Measurements from ENCODE around the gene PLPP2.

DNA sequence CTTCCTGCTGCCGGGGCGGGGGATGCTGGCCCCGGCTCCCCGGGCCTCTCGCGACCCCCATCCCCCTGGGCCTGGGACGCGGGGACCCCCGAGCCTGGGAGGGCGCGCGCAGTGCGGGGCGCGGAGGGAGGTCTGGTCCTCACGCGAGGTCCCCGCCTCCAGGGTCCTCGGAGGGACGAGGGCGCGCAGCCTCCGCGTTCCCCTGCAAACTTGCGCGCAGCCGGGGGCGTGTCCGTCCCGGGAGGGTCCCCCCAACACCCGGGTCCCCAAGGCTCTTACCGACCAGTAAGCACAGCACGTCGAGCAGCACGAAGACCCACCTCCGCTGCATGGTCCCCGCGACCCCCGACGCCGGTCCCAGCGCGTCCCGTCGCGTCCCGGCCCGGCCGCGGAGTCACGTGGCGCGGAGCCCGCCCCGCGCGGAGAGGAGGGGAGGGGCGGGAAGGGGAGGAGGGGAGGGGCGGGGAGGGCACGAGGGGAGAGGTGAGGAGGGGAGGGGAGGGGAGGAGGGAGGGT is at the start of gene PLPP2:
- TF ChIP-seq POLR2AphosphoS5 (IDR thresholded peaks at IDR 0.05; ENCODE audit: borderline replicate concordance, low read depth, low read length), result no peak
- no peak for TF ChIP-seq EZH2 (IDR thresholded peaks at IDR 0.05)
